GM12874 (cell line): ENCODE results near the gene ATXN7L3.
A peak's percentile ranks its signal among the peaks of the same experiment; 100 is the strongest.

Experiments used
- CTCF ChIP-seq: IDR thresholded peaks from 2 replicates; pipeline ENCODE4 v1.5.1; 2011; ENCODE audit warnings: low read depth, mild to moderate bottlenecking, control low read depth, low read length, moderate library complexity; ENCODE audit not compliant: insufficient read depth

Gene ATXN7L3

DNA sequence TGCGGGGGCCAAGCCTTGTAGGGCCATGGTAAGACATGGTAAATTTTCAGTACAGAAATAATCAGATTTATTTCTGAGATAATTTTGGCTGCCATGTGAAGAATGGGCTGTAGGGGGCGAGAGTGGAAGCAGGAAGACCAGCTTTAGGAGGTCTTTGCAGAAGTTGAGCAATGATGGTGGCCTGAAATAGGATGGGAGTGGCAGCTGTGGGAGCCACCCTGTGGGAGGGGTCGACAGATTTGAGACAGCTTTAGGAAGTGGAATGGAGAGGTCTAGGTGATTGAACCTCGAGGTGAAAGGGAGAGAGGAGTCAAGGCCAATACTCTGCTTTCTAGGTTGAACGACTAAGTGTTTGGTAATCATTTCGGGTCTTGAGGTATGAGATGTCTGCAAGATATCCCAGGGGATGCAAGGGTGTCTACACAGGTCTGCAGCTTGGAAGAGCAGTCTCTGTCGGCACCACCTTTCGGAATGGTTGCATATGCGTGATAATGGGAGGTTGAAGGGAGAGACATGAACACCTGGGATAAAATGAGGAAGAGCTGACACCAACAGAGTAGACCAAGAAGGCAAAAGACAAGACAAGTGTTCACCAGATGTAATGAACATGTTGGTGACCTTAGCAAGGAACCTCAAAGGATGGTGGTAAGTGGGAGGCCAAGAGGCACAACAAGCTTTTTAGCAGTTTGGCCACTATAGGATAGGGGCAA is 4.2 kb upstream of the ATXN7L3 start:
- peak; percentile 73 for TF ChIP-seq CTCF

- TF ChIP-seq CTCF = no peak
Observed at GRCh38 chr17:44202756-44203155, 3.1 kb upstream of the ATXN7L3 start.

- no peak for TF ChIP-seq CTCF
Observed at GRCh38 chr17:44200478-44201155, 933 bp upstream of the ATXN7L3 start.

GRCh38 chr17:44198721-44199552 is 747 bp downstream of the ATXN7L3 start:
- no peak for TF ChIP-seq CTCF

DNA sequence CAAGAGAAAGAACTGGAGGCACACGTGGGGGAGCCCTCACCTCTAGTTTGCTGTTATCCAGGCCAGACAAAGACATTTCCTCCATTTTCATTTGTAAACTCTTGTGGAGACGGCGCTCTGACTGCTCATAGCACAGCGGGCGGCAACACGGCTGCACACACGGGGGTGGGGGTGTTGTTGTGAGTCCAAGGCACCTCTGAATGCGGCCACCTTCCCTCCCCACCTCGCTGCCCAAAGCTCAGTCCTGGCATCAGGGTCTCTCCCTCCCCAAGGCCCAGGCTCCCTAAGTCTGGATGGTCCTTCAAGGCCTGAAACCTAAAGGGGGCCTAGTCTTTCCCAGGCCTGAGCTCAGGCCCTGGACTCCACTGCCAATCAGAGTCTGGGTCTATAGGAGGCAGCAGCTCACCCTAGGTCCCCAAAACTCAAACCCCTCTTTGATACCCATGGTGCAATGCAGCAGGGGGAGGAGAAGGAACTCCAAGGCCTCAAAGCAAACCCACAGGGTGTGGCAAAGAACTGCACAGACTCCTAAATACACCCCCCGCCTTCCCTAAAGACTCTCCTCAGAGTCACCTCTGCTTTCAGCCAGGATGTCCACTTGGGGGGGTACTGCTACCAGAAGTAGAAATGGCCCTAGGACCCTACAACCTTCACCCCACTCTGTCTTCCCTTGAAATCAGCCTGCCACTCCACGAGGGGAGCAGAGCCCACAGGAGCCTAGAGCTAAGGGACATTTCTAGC is 1.5 kb downstream of the ATXN7L3 start:
- 0 out of 2 replicates have a peak, but pooled peaks have one; percentile 4 for TF ChIP-seq CTCF

DNA sequence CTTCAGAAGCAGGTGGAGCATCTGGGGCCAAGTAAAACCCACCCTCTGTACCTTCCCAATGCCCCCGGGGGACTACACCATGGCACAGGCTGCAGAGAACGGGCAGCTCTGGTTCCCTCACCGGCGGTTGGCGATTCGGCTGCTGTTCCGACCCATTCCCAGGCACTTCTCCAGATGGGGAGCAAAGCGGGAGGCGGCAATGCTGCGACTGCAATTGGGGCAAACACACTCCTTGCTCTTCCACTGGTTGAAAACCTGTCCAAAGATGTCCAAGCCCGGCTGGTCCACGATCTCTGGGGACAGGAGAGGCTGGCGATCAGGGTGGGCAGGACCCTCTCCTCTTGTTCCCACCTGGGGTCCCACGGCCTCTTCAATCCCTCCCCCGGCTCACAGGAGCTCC is 2.6 kb downstream of the ATXN7L3 start:
- no peak for TF ChIP-seq CTCF
